Activated CD8-positive, alpha-beta memory T cell treated with anti-CD3 and anti-CD28 coated beads, Interleukin-2, amount 50 U/mL, for 4 hours (primary cell): Measurements from ENCODE around the gene SPNS2.

Source experiments
- DNase-seq: peaks from one replicate; pipeline ENCODE4 v3.0.0-alpha.2; 2020

Gene SPNS2

GRCh38 chr17:4553669-4554068, 55.0 kb downstream of the SPNS2 start:
- no peak for DNase-seq

GRCh38 chr17:4554441-4554996, 55.8 kb downstream of the SPNS2 start:
- DNase-seq, result no peak

- peak; percentile 97 for DNase-seq
Measured at GRCh38 chr17:4554997-4555799, 56.5 kb downstream of the SPNS2 start, which contains the start of gene MYBBP1A. Gene MYBBP1A (minus strand): TSS chr17:4555384. CDS start chr17:4555324, 60 bp downstream.

GRCh38 chr17:4555873-4556759, 57.4 kb downstream of the SPNS2 start:
- no peak for DNase-seq

- no peak for DNase-seq
Measured at GRCh38 chr17:4556996-4557395, 58.3 kb downstream of the SPNS2 start.

- DNase-seq, result no peak
Measured at GRCh38 chr17:4557626-4558346, 59.1 kb downstream of the SPNS2 start.

- DNase-seq, result no peak
Measured at GRCh38 chr17:4558347-4558971, 59.8 kb downstream of the SPNS2 start.

GRCh38 chr17:4559139-4559791, 60.6 kb downstream of the SPNS2 start:
- DNase-seq, result no peak

GRCh38 chr17:4559966-4560365, 61.3 kb downstream of the SPNS2 start:
- no peak for DNase-seq

- DNase-seq, result no peak
Measured at GRCh38 chr17:4560421-4560820, 61.7 kb downstream of the SPNS2 start, which contains the start of gene GGT6. Gene GGT6 (minus strand): TSS chr17:4560577. CDS start chr17:4560521, 56 bp downstream.

- no peak for DNase-seq
Measured at GRCh38 chr17:4560837-4561256, 62.2 kb downstream of the SPNS2 start.

GRCh38 chr17:4562015-4562969, 63.6 kb downstream of the SPNS2 start:
- no peak for DNase-seq

GRCh38 chr17:4565209-4566141, 66.8 kb downstream of the SPNS2 start:
- no peak for DNase-seq

- peak; percentile 49 for DNase-seq
Measured at GRCh38 chr17:4566785-4567184, 68.1 kb downstream of the SPNS2 start.

- no peak for DNase-seq
Measured at GRCh38 chr17:4569591-4569990, 70.9 kb downstream of the SPNS2 start.

- DNase-seq, result no peak
Measured at GRCh38 chr17:4572131-4572530, 73.5 kb downstream of the SPNS2 start.

GRCh38 chr17:4573115-4573514, 74.4 kb downstream of the SPNS2 start:
- DNase-seq, result no peak

- DNase-seq, result peak; percentile 51
Measured at GRCh38 chr17:4573669-4574068, 75.0 kb downstream of the SPNS2 start.

GRCh38 chr17:4574448-4575045, 75.9 kb downstream of the SPNS2 start:
- no peak for DNase-seq
